ENCODE results near the gene LRRC25.
"Not testable (repeated sequence)": the region's sequence is repeated elsewhere in the genome, so short reads cannot be mapped to it uniquely, and the experiment has no call there.

LRRC25 gene

GRCh38 chr19:18424122-18424889 lies 26.9 kb upstream of the LRRC25 start:
- DNase-seq = no peak

- no peak for DNase-seq
Measured at GRCh38 chr19:18423258-18424020, 26.0 kb upstream of the LRRC25 start.

GRCh38 chr19:18422530-18423191 lies 25.2 kb upstream of the LRRC25 start:
- no peak for DNase-seq

- DNase-seq = no peak
Measured at GRCh38 chr19:18421371-18421959, 24.0 kb upstream of the LRRC25 start.

- DNase-seq = no peak
Measured at GRCh38 chr19:18420930-18421329, 23.5 kb upstream of the LRRC25 start.

GRCh38 chr19:18419699-18420460 lies 22.5 kb upstream of the LRRC25 start:
- no peak for DNase-seq

GRCh38 chr19:18419195-18419698 lies 21.8 kb upstream of the LRRC25 start, which contains the start of gene SSBP4:
Gene SSBP4, plus strand, starts transcription at chr19:18419398. Its CDS starts 251 bp downstream, at chr19:18419649.
- peak; percentile 60 for DNase-seq

GRCh38 chr19:18418483-18419194 lies 21.2 kb upstream of the LRRC25 start:
- no peak for DNase-seq

GRCh38 chr19:18418029-18418482 lies 20.6 kb upstream of the LRRC25 start:
- no peak for DNase-seq

- no peak for DNase-seq
Measured at GRCh38 chr19:18417250-18418028, 20.0 kb upstream of the LRRC25 start.

- DNase-seq = peak; percentile 79
Measured at GRCh38 chr19:18416778-18417249, 19.4 kb upstream of the LRRC25 start.

- no peak for DNase-seq
Measured at GRCh38 chr19:18415178-18415867, 17.9 kb upstream of the LRRC25 start.

GRCh38 chr19:18414504-18415177 lies 17.2 kb upstream of the LRRC25 start:
- DNase-seq = no peak

GRCh38 chr19:18412610-18413239 lies 15.3 kb upstream of the LRRC25 start:
- no peak for DNase-seq

GRCh38 chr19:18408053-18408476 lies 10.6 kb upstream of the LRRC25 start:
- no peak for DNase-seq

GRCh38 chr19:18406749-18407148 lies 9.3 kb upstream of the LRRC25 start:
- DNase-seq = no peak

- not testable (repeated sequence) for DNase-seq
Measured at GRCh38 chr19:18405754-18406153, 8.3 kb upstream of the LRRC25 start.

GRCh38 chr19:18402455-18403248 lies 5.2 kb upstream of the LRRC25 start:
- DNase-seq = not testable (repeated sequence)
